Umbilical cord (tissue), 2 donors: ENCODE results near the gene CCP110. TPM values are rescaled to one million over a fixed set of nuclear protein-coding genes. Genes with fewer than 3 reads are reported as not detected.
A peak's percentile ranks its signal among the peaks of the same experiment; 100 is the strongest.

Experiments used
- DNase-seq: peaks from one replicate; pipeline ENCODE4 v3.0.0-alpha.2; 2015; ENCODE audit warnings: low spot score
- total RNA-seq: library from RNA; depleted of rRNA; stranded (reverse); fragments of >200 nt; gene quantifications from one replicate; pipeline ENCODE4 v1.2.3, GENCODE V29; 2014; ENCODE audit warnings: low replicate concordance; ENCODE audit not compliant: insufficient read depth

The CCP110 gene
- total RNA-seq, 1 donor from 2014 or later: 22.6 TPM

DNA sequence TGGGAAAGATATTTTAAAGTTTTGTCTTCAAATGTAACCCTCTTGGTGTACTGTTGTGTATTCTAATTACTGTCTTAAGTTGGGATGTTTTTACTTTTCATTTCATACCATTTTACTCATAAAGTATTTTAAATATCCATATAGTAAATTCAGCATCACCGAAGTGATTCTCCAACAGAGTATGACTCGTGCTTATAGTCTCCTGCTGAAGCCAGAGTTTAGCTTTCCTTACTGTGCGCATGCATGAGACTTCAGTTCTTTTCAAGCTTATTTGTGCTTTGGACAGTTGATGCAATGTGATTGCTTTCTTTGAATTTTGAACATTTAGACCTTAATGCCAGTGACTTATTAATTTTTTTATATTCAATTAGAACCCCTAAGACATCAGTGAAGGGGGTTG lies 24.4 kb downstream of the CCP110 start:
- no peak for DNase-seq

DNA sequence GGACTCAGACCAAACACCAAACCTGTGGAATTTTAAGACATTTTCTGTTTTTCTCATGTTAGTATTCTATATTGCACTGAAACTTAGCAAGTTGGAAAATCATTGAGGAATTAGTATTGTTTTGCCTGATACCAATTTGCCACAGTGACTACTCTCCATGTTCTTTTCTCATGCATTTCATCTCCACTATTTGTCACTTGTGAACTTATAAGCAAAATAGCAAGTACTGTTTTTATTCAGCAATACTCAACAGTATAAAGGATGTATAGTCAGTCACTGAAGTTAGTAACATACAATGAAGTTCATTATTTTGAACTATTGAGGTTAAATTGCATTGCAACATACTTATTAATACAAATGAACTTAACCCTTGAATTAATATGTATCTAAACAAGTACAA lies 25.9 kb downstream of the CCP110 start:
- no peak for DNase-seq

GRCh38 chr16:19555186-19555937 lies 31.6 kb downstream of the CCP110 start, which contains the start of gene VPS35L:
VPS35L (plus strand) TSS chr16:19555703; CDS start chr16:19555730, 27 bp downstream.
- DNase-seq: peak; percentile 99

GRCh38 chr16:19555938-19556771 lies 32.4 kb downstream of the CCP110 start:
- DNase-seq: peak; percentile 10

DNA sequence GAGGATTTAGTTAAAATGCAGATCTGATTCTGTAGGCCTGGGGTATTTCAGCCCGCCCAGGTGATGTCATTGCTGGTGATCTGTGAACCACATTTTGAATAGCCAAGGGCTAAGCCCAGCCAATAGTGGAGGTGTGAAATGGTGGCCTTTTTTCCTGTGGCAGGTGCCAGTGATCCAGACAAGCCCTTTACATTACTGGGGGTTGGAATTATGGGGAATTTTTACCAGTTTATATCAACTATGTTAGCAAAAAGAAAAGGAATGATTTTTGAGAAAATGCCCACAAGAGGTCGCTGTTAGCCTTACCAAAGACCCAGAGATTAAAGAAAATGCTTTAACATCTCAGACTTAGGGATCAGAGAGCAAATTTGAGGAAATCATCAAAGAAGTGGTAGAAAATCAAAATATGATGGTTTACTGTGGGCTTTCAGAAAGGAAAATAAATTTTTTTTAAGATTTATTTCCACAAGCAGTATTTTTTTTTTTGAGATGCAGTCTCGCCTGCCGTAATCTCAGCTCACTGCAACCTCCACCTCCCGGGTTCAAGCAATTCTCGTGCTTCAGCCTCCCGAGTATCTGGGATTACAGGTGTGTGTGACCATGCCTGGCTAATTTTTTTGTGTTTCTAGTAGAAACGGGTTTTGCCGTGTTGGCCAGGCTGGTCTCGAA lies 35.6 kb downstream of the CCP110 start:
- DNase-seq: peak; percentile 55

DNA sequence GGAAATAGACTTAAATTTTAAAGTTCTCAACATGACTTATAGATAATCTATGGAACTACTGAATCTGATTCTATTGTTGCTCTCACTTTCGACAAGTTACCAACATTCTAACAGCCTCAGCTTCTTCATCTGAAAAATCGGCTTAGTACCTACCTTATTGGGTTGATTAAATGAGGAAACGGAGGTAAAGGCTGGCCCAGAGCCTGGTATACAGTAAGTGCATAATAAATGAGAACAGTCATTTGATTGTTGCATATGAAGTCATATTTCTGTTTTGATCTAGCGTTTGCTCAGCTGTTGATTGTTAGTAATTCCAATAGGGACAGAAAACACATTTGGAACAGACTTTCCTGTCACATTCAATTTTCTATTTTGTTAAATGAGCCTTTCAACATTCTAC lies 36.3 kb downstream of the CCP110 start:
- DNase-seq: no peak

- no peak for DNase-seq
Observed at GRCh38 chr16:19563377-19563776, 39.6 kb downstream of the CCP110 start.

DNA sequence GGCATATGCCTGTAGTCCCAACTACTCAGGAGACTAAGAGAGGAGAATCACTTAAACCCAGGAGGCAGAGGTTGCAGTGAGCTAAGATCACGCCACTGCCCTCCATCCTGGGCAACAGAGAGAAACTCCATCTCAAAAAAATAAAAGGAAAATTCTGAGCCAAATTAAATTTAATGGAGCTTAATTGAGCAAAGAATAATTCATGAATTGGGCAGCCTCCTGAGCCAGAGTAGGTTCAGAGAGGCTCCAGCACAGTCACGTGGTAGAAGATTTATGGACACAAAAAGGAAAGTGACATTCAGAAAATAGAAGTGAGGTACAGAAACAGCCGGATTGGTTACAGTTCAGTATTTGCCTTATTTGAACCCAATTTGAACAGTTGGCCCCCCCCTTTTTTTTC lies 42.6 kb downstream of the CCP110 start:
- DNase-seq: no peak

DNA sequence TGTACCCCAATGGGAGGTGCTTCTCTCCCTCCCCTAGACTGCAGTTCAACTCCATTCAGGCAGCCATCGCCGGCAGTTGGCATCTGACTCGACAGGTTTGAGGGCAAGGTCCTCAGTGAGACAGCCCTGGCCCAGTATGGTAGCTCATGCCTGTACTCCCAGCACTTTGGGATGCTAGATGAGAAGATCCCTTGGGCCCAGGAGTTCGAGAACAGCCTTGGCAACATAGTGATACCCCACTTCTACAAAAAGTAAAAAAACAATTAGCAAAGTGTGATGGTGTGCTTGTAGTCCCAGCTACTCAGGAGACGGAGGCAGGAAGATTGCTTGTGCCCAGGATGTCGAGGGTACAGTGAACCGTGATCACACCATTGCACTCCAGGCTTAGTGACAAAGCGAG lies 43.8 kb downstream of the CCP110 start:
- DNase-seq: no peak

DNA sequence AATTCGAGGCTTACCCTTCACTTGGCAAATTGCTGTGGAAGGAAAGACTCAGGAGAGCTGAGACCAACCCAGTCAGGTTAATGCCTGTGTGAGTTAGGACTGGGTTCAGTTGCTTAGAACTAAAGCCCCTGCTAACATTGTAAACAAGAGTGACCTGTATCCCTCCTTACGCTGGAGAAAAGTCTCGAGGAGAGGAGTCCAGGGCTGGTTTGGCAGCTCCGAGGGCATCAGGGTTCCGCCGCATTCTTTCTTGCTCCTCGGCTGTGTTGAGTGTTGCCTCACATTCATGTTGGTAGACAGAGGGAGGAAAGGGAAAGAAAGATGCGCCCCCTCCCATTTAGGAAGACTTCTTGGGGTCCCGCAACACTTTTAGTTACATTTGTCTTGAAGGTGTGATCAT lies 50.3 kb downstream of the CCP110 start:
- DNase-seq: no peak

- no peak for DNase-seq
Observed at GRCh38 chr16:19574615-19575014, 50.9 kb downstream of the CCP110 start.

- DNase-seq: no peak
Observed at GRCh38 chr16:19578378-19578971, 54.7 kb downstream of the CCP110 start.

- no peak for DNase-seq
Observed at GRCh38 chr16:19582050-19582831, 58.5 kb downstream of the CCP110 start.

DNA sequence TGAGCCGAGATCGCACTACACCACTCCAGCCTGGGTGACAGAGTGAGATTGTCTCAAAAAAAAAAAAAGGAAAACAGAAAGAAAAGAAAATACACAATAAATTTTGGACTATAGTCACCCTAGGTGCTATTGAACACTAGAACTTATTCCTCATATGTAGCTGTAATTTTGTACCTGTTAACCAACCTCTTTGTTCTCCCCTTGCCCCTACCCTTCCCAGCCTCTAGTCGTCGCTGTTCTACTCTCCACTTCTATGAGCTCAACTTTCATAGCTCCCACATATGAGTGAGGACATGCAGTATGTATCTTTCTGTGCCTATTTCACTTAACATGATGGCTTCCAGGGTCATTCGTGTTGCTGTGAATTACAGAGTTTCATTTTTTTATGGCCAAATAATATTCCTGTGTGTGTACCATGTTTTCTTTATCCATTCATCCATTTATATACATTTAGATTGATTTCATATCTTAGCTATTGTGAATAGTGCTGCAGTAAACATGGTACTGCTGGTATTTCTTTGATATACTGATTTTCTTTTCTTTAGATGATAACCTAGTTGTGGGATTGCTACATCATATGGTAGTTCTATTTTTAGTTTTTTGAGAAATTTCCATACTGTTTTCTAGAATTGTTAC lies 60.0 kb downstream of the CCP110 start:
- peak; percentile 20 for DNase-seq

GRCh38 chr16:19588661-19589060 lies 64.9 kb downstream of the CCP110 start:
- DNase-seq: peak; percentile 35

DNA sequence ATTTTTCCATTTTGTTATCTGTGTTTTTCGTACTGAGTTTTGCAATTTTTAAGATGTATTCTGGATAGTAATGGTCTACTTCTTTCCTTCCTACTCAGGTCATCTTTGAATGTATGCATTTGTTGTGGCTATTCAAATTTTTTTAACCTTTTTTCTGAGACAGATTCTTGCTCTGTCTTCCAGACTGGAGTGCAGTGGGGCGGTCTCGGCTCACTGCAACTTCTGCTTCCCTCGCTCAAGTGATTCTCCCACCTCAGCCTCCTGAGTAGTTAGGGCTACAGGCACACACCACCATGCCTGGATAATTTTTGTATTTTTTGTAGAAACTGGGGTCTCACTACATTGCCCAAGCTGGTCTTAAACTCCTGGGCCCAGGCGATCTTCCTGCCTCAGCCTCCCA lies 65.4 kb downstream of the CCP110 start:
- no peak for DNase-seq

- DNase-seq: peak; percentile 9
Observed at GRCh38 chr16:19589771-19590302, 66.1 kb downstream of the CCP110 start.

DNA sequence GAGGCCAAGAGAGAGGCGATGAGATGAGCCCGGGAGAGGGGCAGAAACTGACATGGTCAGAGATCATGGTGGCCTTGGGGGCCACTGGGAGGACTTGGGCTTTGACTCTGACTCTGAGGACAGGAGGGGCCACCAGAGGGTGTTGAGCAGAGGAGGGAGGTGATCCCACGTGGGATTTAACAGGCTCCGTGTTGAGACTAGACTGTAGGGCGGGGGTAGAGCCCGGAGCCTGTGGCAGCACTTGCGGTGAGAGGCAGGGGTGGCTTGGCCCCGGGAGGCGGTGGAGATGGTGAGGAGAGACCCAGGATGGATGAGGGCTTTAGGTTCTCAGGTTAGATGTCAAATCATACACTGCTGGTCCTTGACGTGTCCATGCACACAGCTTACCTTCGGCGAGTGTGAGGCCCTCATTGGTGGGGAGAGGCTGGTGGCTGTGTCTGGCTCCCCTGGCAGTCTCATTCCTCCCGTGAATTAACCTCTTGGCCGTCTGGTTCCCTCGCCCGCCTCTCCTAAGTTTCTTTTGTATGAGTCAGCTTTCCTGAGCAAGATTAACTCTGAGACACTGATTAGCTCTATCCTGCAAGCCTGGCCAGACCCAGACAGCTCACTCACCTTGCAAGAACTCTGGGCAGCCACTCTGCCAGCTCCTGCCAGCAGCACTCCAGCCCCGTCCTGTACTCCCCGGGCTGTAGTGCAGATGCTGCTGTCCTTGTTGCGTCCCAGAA lies 71.5 kb downstream of the CCP110 start:
- DNase-seq: peak; percentile 51

DNA sequence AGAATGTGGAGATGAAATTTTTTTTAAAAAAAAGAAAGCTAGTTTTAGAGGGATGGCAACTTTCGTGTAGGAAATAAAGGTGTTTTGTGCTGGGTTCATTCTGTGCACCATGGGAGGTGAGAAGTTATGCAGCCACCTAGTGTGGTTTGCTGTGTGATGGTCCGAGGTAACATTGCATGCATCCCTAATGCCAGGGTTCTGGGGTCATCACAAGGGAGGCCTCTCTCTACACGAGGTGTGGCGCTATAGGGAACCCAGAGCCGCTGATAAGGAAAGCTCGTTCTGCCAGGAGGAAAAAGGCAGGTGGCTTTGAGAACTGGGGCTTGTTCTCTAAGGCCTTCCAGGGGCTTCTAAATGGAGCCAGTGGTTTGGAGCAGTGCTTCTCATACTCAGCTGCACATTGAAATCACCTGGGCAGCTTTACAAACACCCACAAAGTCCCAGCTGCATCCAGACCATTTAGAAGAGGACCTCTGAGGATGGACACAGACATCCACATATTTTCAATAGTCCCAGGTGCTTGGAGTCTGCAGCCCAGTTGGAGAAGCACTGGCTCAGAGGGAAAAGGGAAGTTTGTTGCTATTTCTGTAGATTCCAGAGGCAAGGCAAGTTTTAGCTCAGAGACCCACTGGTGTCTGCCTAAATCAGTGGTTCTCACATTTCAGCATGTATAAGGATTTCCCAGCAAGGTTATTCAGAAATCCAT lies 75.2 kb downstream of the CCP110 start:
- no peak for DNase-seq
